Measurements from ENCODE around the gene CCDC88A. TPM values are rescaled to one million over a fixed set of nuclear protein-coding genes. Genes with fewer than 3 reads are reported as not detected.
"Not testable (repeated sequence)": the region's sequence is repeated elsewhere in the genome, so short reads cannot be mapped to it uniquely, and the experiment has no call there.

The CCDC88A gene
- total RNA-seq, 1 experiment from 2014 or later, result 12.3 TPM

DNA sequence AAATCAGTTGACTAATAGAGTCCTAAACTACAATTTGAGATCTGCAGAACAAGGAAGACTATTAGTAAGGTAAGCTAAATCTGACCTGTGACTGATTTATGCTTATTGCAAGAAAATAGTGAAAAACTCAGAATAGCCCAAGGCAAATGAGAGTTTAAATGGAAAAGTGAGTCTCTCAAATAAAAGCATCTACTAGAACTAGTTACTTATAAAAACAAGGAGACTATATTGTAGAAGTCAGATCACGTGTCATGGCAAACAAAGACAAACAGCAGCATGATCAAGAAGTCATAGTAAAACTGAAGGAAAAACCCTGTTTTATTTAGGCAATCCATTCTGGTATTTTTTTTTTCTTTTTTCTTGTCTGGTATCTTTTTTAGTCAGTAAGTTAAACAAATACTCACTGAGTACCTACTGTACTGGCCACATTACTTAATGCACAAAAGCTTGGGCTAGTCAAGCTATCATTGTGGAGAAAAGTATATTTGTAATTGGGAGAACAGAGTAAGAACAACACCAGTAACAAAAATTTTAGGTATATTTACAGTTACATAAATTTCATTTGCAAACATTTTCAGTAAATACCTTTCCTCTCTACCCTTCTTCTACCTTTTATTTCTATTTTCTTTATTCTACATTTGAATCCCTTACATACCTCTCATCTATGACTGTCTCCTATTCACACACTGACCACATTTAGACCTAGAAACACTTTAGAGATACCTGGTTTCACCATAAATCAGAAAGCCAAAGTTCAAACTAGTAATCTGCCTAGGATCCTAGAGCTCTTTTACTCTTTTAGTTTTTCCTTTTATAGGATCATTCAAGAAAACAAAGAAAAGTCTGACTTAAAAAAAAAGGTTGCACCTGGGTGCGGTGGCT lies 23.7 kb downstream of the CCDC88A start:
- intact Hi-C loops (cut with micrococcal nuclease; ENCODE audit: unreplicated experiment), result no loop called here
- POLR2A ChIA-PET (ENCODE audit: unreplicated experiment), result interaction anchor here (0.5 to 0.7 kb wide), 2 partner anchors 160 to 194 kb away, joined by 4 to 16 read pairs; no protein-coding TSS in a partner anchor
- TF ChIP-seq, protein P1, sequence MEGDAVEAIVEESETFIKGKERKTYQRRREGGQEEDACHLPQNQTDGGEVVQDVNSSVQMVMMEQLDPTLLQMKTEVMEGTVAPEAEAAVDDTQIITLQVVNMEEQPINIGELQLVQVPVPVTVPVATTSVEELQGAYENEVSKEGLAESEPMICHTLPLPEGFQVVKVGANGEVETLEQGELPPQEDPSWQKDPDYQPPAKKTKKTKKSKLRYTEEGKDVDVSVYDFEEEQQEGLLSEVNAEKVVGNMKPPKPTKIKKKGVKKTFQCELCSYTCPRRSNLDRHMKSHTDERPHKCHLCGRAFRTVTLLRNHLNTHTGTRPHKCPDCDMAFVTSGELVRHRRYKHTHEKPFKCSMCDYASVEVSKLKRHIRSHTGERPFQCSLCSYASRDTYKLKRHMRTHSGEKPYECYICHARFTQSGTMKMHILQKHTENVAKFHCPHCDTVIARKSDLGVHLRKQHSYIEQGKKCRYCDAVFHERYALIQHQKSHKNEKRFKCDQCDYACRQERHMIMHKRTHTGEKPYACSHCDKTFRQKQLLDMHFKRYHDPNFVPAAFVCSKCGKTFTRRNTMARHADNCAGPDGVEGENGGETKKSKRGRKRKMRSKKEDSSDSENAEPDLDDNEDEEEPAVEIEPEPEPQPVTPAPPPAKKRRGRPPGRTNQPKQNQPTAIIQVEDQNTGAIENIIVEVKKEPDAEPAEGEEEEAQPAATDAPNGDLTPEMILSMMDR (conservative IDR thresholded peaks at IDR 0.05), result no peak
- no peak for TF ChIP-seq EZH2 (IDR thresholded peaks at IDR 0.05; ENCODE audit: low read depth)
- H3K36me3 ChIP-seq (ENCODE audit: low read depth), result no peaks in the 10 kb centered on the region
- no peaks in the 10 kb centered on the region for H4K20me1 ChIP-seq (ENCODE audit: insufficient read depth)
- H3K79me2 ChIP-seq (ENCODE audit: low read depth), result no peaks in the 10 kb centered on the region
- CTCF ChIA-PET, result no interaction called here
- no peak overlapping the region for H3K4me3 ChIP-seq
- BruUV-seq (replicated peaks), result no TSS peak
- H3K9me3 ChIP-seq (ENCODE audit: insufficient read depth, low read depth), result no peaks in the 10 kb centered on the region; the same call in 1 of the 2 replicates
- no peaks in the 10 kb centered on the region for H3K27me3 ChIP-seq (ENCODE audit: insufficient read depth, low read depth)
- no peak overlapping the region for H3K27ac ChIP-seq
- no peak overlapping the region for H2AFZ ChIP-seq
- no peak overlapping the region for H3K4me2 ChIP-seq
- H3F3A ChIP-seq (ENCODE audit: insufficient read depth, low read depth), result 0 out of 2 replicates have a peak, but pooled peaks cover 4% of the 10 kb centered on the region
- H3K4me1 ChIP-seq (replicated peaks; ENCODE audit: insufficient read depth), result no peaks in the 10 kb centered on the region
- no peaks in the 10 kb centered on the region for H3K9me2 ChIP-seq (ENCODE audit: insufficient read depth)
- no peak for DNase-seq

DNA sequence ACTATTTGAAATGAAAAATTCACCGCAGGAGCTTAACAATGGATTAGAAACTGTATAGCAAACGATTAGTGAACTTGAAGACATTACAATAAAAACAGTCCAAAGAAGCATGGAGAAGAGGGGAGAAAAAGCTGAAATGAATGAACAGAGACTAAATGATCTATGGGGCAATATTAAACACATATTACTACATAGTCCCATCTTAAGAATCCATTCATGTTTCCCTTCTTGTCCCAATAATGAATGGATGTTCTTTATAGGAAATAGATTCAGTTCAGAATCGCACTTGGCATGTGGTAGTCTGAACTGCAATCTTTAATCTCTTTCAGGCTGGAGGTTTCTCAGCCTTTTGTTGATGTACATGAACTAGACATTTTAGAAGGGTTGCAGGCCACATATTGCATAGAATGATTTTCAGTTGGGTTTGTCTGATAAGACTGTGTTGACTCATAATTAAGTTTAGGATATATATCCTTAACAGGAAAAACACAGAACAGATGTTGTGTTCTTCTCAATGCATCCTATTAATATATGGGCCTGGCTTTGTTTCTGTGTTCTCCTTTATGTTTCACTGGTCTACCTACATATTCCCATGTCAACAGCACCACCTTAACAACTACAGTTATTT lies 27.9 kb downstream of the CCDC88A start:
- H2AFZ ChIP-seq, result no peak overlapping the region
- BruUV-seq (replicated peaks), result no TSS peak
- H3K4me2 ChIP-seq, result no peak overlapping the region
- H3K36me3 ChIP-seq (ENCODE audit: low read depth), result no peaks in the 10 kb centered on the region
- H3K4me3 ChIP-seq, result no peak overlapping the region
- no peaks in the 10 kb centered on the region for H3K79me2 ChIP-seq (ENCODE audit: low read depth)
- TF ChIP-seq, protein P1 (conservative IDR thresholded peaks at IDR 0.05), result no peak
- TF ChIP-seq EZH2 (IDR thresholded peaks at IDR 0.05; ENCODE audit: low read depth), result no peak
- intact Hi-C loops (cut with micrococcal nuclease; ENCODE audit: unreplicated experiment), result no loop called here
- H3K27ac ChIP-seq, result no peak overlapping the region
- H4K20me1 ChIP-seq (ENCODE audit: insufficient read depth), result no peaks in the 10 kb centered on the region
- no peaks in the 10 kb centered on the region for H3K4me1 ChIP-seq (replicated peaks; ENCODE audit: insufficient read depth)
- DNase-seq, result no peak
- no peaks in the 10 kb centered on the region for H3K27me3 ChIP-seq (ENCODE audit: insufficient read depth, low read depth)
- no peaks in the 10 kb centered on the region; the same call in 1 of the 2 replicates for H3K9me2 ChIP-seq (ENCODE audit: insufficient read depth)
- H3F3A ChIP-seq (ENCODE audit: insufficient read depth, low read depth), result peaks cover 4% of the 10 kb centered on the region; the same call in 1 of the 2 replicates
- H3K9me3 ChIP-seq (ENCODE audit: insufficient read depth, low read depth), result no peaks in the 10 kb centered on the region; the same call in 1 of the 2 replicates
- CTCF ChIA-PET, result no interaction called here
- POLR2A ChIA-PET (ENCODE audit: unreplicated experiment), result interaction anchor here (0.7 kb wide), 1 partner anchor 32 kb away, joined by 3 read pairs; no protein-coding TSS in a partner anchor

GRCh38 chr2:55391155-55391554 lies 28.5 kb downstream of the CCDC88A start:
- ChIA-PET POLR2A (ENCODE audit: unreplicated experiment) (interaction anchor here (0.7 kb wide), 1 partner anchor 31 kb away, joined by 3 read pairs; no protein-coding TSS in a partner anchor), CTCF (no interaction called here)
- Histone ChIP-seq H3K27ac (no peak overlapping the region), H3F3A (ENCODE audit: insufficient read depth, low read depth) (peaks cover 4% of the 10 kb centered on the region; the same call in 1 of the 2 replicates), H4K20me1 (ENCODE audit: insufficient read depth) (no peaks in the 10 kb centered on the region), H3K9me3 (ENCODE audit: insufficient read depth, low read depth) (no peaks in the 10 kb centered on the region; the same call in 1 of the 2 replicates), H3K4me1 (replicated peaks; ENCODE audit: insufficient read depth) (no peaks in the 10 kb centered on the region), H2AFZ (no peak overlapping the region), H3K4me2 (no peak overlapping the region), H3K4me3 (no peak overlapping the region), H3K9me2 (ENCODE audit: insufficient read depth) (no peaks in the 10 kb centered on the region; the same call in 1 of the 2 replicates), H3K36me3 (ENCODE audit: low read depth) (no peaks in the 10 kb centered on the region), H3K79me2 (ENCODE audit: low read depth) (no peaks in the 10 kb centered on the region), H3K27me3 (ENCODE audit: insufficient read depth, low read depth) (no peaks in the 10 kb centered on the region)
- no peak for TF ChIP-seq EZH2 (IDR thresholded peaks at IDR 0.05; ENCODE audit: low read depth)
- TF ChIP-seq, protein P1 (conservative IDR thresholded peaks at IDR 0.05), result no peak
- DNase-seq, result no peak
- BruUV-seq (replicated peaks), result no TSS peak
- intact Hi-C loops (cut with micrococcal nuclease; ENCODE audit: unreplicated experiment), result no loop called here

- H3K4me2 ChIP-seq; H2AFZ ChIP-seq; BruUV-seq (replicated peaks); H3K9me3 ChIP-seq (ENCODE audit: insufficient read depth, low read depth); H3K27ac ChIP-seq; intact Hi-C loops (cut with micrococcal nuclease; ENCODE audit: unreplicated experiment); H3K36me3 ChIP-seq (ENCODE audit: low read depth); H3K4me3 ChIP-seq; H3K79me2 ChIP-seq (ENCODE audit: low read depth); H3F3A ChIP-seq (ENCODE audit: insufficient read depth, low read depth); H3K4me1 ChIP-seq (replicated peaks; ENCODE audit: insufficient read depth); CTCF ChIA-PET; POLR2A ChIA-PET (ENCODE audit: unreplicated experiment); H4K20me1 ChIP-seq (ENCODE audit: insufficient read depth); H3K9me2 ChIP-seq (ENCODE audit: insufficient read depth); DNase-seq; H3K27me3 ChIP-seq (ENCODE audit: insufficient read depth, low read depth): not testable (repeated sequence)
Observed at GRCh38 chr2:55385516-55385915, 34.1 kb downstream of the CCDC88A start.
